GM18505 (cell line): Measurements from ENCODE around the gene TMEM200B.

Source experiments
- ATAC-seq: cut with Tn5 transposase; IDR thresholded peaks from one replicate; pipeline ENCODE4 v1.9.1; 2021; ENCODE audit not compliant: unreplicated experiment
- POLR2A ChIP-seq: IDR thresholded peaks from 4 replicates; pipeline ENCODE4 v1.6.1; 2011; ENCODE audit warnings: borderline replicate concordance; ENCODE audit not compliant: insufficient read depth, insufficient read length; ENCODE audit errors: extremely low read depth

Gene TMEM200B

DNA sequence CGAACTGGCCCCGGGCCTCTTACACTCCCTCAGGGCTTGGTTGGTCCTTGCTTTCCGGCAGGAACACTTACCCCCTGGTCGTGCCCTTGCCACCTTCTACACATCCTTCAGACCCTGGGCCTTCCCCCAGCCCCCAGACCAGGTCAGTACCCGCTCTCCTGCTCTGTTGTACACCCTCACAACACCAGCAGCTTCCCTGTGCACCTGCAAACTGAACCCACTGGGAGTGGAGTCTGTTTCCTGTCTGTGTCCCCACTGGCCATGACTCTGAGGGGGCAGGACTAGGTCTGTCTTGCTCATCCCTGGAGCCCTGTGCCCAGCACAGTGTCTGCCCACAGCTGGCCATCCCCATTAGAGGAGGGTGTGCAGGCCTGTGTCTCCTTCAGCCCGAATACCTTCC is 2.1 kb upstream of the TMEM200B start:
- no peak for ATAC-seq
- TF ChIP-seq POLR2A = no peak

DNA sequence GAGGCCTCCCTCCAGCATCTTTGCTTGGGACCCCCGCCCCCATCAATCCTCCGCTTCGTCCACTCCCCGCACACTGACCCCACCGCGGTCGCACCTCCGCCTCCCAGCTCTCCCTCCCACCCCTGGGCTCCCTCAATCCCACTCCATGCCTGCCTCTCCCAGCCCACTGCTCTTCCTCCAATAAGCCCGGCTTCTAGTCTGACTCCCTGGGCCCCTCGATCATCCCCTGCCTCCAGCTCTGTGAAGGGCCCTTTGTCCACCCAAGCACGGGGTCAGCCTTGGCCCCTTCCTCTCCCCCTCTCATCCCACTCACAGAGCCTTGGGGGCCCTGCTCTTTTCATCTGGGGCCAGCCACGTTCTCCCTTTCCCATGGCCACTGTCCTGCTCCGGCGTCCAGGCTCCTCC is 1.5 kb upstream of the TMEM200B start:
- no peak for ATAC-seq
- no peak for TF ChIP-seq POLR2A

DNA sequence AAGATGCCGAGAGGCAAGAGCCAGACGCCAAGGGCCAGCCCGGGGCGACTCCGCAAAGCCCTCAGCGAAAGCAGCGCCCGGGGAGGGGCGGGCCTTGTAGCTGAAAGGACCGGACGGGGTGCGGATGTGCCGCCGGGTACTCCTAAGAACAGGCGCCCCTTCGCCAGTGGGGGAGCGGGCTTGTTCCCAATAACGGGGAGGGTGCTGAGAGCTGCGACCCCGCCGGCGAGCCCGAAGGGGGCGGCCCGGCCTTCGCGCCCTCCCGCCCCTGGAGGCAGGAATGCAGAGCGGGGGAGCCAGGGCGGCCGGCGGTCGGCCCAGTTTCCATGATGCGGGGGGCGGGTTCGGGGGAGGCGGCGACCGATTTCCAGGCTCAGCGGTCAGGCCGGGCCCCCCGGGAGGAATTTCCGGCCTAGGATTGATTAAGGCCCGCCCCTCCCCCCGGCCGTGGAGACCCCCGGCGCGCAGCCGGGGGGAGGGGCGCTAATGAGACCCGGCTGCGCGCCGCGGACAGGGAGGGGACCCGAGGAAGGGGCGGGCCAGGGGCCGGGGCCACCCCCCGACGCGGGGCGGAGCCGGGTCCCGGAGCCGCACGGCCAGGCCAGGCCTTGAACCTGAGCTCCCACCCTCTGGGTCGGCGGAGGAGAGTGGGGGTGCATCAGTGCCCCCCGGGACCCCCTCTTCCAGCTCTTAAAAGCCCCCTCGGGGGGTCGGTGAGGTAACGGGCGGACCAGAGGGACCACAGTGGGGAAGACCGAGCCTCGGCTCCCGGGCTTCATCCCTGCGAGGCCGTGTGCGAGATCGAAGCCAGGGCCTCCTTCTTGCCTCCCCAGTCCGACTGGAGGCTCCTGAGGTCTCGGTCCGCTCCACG is 898 bp upstream of the TMEM200B start:
- no peak for ATAC-seq
- TF ChIP-seq POLR2A = no peak

DNA sequence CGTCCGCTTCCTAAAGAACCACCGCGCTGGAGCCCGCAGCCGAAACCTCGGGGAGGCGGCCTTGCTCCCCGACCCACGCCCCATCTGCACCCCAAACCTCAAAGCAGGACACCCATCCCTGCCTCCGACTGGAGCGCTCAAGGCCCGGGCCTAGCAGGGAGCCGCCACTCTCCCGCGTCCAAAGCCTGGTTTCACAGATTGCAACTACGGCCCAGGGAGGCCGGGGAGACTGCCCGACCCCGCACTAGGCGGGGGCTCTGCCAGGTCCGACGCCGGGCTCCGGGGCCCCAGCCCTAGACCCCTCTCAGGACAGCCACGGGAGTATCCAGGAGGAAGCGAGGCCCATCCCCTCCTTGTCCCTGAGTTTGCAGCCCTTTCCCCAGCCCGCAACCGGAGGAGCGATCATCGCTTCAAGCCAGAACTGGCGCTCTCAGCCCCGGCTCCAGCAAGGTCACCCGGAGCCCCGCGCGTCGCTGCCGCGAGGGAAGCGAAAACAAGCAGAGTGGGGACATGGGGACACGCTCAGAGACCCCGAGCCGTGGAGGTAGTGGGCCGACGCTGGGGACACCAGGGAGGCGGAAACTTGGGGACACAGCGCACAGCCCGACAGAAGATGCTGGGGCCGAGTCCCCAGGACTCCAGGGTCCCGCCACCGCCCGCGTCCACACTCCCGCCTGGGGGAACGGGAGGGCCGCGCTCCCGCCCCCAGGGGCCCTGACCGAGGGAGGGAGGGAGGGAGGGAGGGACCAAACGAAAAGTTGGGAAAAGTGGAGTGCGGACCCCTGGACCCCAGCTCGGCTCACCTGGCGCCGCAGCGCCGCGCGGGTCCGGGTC is 433 bp downstream of the TMEM200B start:
- ATAC-seq = no peak
- no peak for TF ChIP-seq POLR2A

DNA sequence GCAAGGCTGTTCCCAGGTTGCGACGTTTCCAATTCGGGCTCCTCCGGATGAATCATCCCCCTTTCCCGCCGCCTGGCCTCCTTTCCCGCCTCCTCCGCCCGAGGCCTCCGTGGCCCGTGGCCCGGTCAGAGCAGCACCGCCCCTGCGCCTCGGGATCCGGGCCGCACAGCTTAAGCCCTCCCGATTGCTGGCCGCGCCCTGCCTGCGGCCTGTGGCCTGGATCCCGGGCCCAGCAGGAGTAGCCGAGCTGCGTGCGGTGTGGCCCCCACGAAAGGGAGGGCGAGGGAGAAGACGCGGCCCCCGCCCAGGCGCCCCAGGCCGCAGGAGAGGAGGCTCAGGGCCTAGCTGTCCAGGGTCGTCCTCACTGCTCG is 1.0 kb downstream of the TMEM200B start:
- no peak for TF ChIP-seq POLR2A
- ATAC-seq = no peak

DNA sequence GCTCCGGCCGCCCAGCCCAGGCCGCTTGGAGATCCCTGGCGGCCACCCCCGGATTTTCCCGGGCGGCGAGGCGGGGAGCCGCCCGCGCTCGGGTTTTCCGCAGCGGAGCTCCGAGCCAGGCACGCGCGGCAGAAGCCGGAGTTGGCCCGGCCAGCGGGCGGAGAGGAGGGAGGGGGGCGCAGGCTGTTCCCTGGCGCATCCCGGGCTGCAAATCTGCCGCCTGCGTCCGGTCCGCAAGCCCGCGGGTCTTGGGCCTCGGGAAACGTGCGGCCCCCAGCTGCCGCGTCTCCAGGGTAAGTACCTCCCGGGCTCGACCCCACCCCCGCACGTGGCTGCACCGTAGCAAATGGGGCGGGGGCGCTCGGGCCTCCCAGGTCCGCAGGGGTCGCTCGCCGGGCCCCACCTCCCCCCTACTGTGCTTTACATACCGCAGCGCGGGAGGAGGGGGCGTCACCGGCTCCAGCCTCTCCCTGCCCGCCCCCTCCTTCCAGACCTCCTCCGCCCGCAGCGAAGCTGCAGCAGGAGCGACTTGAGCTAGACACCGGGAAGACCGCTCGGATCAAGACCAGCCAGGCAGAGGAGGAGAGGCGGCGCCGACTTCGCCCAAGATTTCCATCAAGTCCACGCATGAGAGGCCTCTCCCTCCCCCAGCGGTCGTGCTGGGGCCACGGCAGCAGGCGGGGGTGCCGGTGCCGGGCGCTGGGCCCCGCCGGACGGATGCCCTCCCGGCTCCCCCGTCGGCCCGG is 1.6 kb downstream of the TMEM200B start:
- no peak for TF ChIP-seq POLR2A
- ATAC-seq = no peak

DNA sequence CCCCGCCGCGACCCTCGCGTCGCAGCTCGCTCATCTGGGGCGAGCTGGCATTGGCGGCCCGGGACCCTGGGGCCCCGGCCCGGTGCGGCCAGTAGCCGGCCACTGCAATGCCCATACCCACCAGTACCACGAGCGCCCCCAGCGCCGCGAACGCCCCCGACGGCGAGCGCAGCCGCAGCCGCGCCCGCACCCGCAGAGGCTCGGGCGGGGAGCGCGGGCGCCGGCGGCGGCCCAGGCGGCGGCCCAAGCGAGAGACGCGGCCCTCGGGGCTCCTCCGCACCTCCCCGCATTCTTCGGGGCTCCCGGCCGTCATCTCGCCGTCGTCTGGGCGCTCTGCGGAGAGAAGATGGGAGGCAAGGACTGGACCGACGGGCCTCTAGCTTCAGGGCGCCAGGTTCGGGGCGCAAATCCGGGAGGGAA is 2.2 kb downstream of the TMEM200B start:
- ATAC-seq = no peak

DNA sequence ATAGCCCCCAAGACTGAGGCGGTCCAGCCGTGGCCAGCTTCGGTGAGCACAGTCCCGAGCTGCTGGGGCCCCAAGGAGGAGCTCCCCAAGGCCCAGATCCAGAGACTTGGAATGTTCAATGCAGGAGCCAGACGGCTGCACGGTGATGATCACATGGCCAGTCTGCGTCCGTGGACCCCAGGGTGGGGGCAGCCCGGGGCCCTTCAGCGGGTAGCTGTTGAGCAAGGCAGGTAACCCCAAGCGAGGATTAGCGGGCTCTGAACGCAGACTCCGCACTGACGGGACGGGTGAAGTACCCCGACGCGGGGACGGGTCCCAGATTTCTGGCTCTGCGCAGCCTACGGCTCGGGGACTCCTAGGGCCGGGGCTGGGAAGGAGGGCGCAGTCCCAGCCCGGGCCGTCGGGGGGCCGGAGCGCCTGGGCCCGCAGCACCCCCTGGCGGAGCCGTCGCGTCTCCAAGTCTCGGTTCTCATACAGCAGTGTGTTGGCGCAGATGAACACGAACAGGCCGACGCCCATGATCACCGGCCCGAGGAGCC is 2.7 kb downstream of the TMEM200B start:
- no peak for ATAC-seq
- no peak for TF ChIP-seq POLR2A

More for the DNA sequence above, 2.2 kb downstream of the TMEM200B start:
- TF ChIP-seq POLR2A = no peak

DNA sequence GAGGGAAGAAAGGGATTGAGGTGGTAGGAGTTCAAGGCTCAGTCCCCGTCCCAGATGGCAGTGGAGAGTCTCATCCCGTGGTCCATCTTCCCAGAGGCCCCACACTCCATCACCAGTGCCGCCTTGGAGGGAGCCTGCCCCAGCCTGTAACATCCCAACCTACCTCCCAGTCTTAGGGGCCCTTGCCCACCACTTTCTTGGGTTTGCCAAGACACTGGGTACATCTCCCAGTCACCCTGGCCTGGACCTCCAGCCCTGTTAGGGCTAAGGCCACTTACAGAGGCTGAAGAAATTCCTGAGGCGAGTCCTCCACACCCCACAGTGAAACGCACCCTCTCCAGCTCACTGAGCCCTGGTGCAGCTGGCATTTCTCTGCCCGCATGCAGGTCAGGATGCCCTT is 3.3 kb downstream of the TMEM200B start:
- ATAC-seq = no peak
- TF ChIP-seq POLR2A = no peak

DNA sequence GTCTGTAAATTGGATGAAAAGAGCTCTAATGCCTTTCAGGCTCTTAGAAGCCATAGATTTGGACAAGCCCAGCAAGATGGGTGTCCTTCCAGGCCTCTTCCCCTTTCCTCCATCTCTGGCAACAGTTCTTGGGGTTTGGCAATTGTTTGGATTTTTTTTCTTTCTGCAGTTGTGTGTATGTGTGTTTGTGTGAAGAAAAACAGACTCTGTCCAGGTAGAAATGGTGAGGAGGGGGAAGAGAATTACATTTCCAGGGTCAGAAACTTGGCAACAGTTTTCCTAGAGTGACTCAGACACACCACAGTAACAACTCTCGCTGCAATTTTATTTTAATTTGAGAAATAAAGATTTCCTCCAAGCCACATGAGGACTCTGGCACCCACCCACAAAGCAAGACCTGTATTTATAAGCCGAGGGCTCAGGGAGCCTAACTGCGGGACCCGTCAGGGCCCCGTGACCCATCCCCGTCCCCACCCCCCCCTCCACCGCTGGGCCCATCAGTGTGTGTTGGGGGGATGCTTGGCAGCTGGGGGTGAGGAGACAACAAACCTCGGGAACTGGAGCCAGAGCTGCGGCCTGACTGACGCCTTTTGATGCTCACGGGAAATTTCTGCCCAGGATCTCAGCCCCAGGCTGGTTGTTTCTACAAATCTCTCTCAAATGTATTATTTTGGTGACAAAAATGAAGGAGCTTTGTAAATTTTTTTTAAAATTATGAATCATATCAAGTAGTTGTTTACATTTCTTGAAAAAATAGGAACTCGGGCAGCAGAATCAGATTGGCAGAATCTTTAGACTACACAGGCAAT is 4.4 kb downstream of the TMEM200B start:
- ATAC-seq = no peak
- TF ChIP-seq POLR2A = no peak

DNA sequence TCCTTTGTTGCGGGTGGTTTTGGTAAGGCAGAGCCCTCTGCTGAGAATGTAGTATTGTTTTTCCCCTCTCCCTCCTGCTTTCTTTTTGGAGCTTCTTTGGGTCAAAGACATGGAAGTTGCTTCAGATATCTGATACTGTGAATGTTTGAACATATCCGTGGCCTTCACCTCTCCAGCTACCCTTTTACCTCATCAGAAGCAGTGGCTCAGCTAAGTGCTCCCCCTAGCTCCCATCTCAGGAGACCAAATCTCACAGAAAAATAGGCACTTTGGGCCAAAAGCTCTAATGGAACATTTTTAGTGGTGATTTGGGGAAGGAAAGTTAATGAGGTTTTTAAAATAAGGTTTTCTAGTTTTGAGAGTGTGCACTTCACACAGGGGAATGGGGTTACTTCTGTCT is 6.3 kb downstream of the TMEM200B start:
- no peak for ATAC-seq
- no peak for TF ChIP-seq POLR2A

DNA sequence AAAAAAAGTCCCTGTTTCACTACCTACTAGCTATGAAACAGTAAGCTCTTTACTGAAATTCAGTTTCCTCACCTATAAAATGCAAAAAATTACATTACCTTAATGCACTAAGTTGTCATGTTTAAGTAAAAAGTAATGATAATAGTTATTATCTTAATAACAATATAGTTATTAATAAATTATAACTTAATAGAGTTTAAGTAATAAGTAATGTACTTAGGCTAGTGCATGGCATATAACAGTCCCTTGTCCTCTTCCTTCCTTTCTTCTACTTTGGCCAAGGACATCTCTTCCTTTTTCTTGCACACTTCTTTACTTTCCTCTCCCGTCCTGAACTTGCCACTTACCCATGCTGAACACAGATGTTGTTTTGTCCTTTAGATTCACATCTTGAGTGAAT is 9.0 kb downstream of the TMEM200B start:
- no peak for TF ChIP-seq POLR2A
- ATAC-seq = no peak
